H9 (cell line): ENCODE measurements around the gene TTC3. TPM values are rescaled to one million over a fixed set of nuclear protein-coding genes. Genes with fewer than 3 reads are reported as not detected.

Source experiments
- DNase-seq: peaks from one replicate; pipeline ENCODE4 v3.0.0-alpha.2; 2017
- H2AFZ ChIP-seq: one replicate; pipeline ENCODE4 v1.6.1; 2013; ENCODE audit warnings: mild to moderate bottlenecking, low read length, control low read depth, moderate library complexity
- H2AK5ac ChIP-seq: 2 replicates; pipeline ENCODE4 v1.6.1; 2013; ENCODE audit warnings: low read length, control low read depth, mixed read lengths; ENCODE audit not compliant: insufficient read length
- H2BK120ac ChIP-seq: one replicate; pipeline ENCODE4 v1.6.1; 2013; ENCODE audit warnings: low read depth, mild to moderate bottlenecking, low read length, control low read depth, inconsistent platforms; ENCODE audit not compliant: poor library complexity, severe bottlenecking
- H2BK12ac ChIP-seq: 2 replicates; pipeline ENCODE4 v1.6.1; 2013; ENCODE audit warnings: low read length, control low read depth, mixed read lengths, low read depth; ENCODE audit not compliant: insufficient read length
- H2BK15ac ChIP-seq: 2 replicates; pipeline ENCODE4 v1.6.1; 2013; ENCODE audit warnings: low read depth, low read length, control low read depth
- H2BK20ac ChIP-seq: one replicate; pipeline ENCODE4 v1.6.1; 2013; ENCODE audit warnings: low read depth, mild to moderate bottlenecking, low read length, control low read depth, inconsistent platforms; ENCODE audit not compliant: poor library complexity, severe bottlenecking
- H2BK5ac ChIP-seq: 2 replicates; pipeline ENCODE4 v1.6.1; 2013; ENCODE audit warnings: low read length, control low read depth, mixed read lengths; ENCODE audit not compliant: insufficient read length
- H3K14ac ChIP-seq: 2 replicates; pipeline ENCODE4 v1.6.1; 2013; ENCODE audit warnings: low read length, control low read depth; ENCODE audit not compliant: insufficient read depth
- H3K18ac ChIP-seq: 2 replicates; pipeline ENCODE4 v1.6.1; 2013; ENCODE audit warnings: low read depth, mild to moderate bottlenecking, mixed read lengths, low read length, control low read depth; ENCODE audit not compliant: insufficient read length
- H3K23ac ChIP-seq: 2 replicates; pipeline ENCODE4 v1.6.1; 2013; ENCODE audit warnings: low read length, control low read depth, mixed read lengths, low read depth; ENCODE audit not compliant: insufficient read length
- H3K23me2 ChIP-seq: 2 replicates; pipeline ENCODE4 v1.6.1; 2013; ENCODE audit warnings: low read depth, mild to moderate bottlenecking, mixed read lengths, low read length, control low read depth; ENCODE audit not compliant: insufficient read length, poor library complexity, severe bottlenecking
- H3K27ac ChIP-seq: 2 replicates; pipeline ENCODE4 v1.5.1; 2013; ENCODE audit warnings: low read length, control low read depth, mixed read lengths, low read depth; ENCODE audit not compliant: insufficient read length
- H3K27me3 ChIP-seq: 2 replicates; pipeline ENCODE4 v1.6.1; 2013; ENCODE audit warnings: low read length, control low read depth, inconsistent platforms; ENCODE audit not compliant: insufficient read depth
- H3K4ac ChIP-seq: 2 replicates; pipeline ENCODE4 v1.6.1; 2013; ENCODE audit warnings: low read depth, mild to moderate bottlenecking, control low read depth, inconsistent platforms, low read length, moderate library complexity
- H3K4me1 ChIP-seq: 2 replicates; pipeline ENCODE4 v1.6.1; 2013; ENCODE audit warnings: low read length, control low read depth, inconsistent platforms; ENCODE audit not compliant: insufficient read depth
- H3K4me2 ChIP-seq: 2 replicates; pipeline ENCODE4 v1.6.1; 2013; ENCODE audit warnings: low read length, control low read depth, mixed read lengths; ENCODE audit not compliant: insufficient read length, insufficient read depth
- H3K56ac ChIP-seq: 2 replicates; pipeline ENCODE4 v1.6.1; 2013; ENCODE audit warnings: low read depth, mild to moderate bottlenecking, mixed read lengths, low read length, control low read depth; ENCODE audit not compliant: insufficient read length
- H3K79me1 ChIP-seq: 2 replicates; pipeline ENCODE4 v1.6.1; 2013; ENCODE audit warnings: low read depth, mild to moderate bottlenecking, moderate library complexity, low read length, control low read depth, inconsistent platforms; ENCODE audit not compliant: insufficient read depth, poor library complexity, severe bottlenecking
- H3K79me2 ChIP-seq: 2 replicates; pipeline ENCODE4 v1.6.1; 2013; ENCODE audit warnings: low read length, control low read depth, inconsistent platforms; ENCODE audit not compliant: insufficient read depth
- H3K9ac ChIP-seq: 2 replicates; pipeline ENCODE4 v1.6.1; 2013; ENCODE audit warnings: low read length, control low read depth, mixed read lengths; ENCODE audit not compliant: insufficient read length; ENCODE audit errors: extremely low read depth
- H3K9me3 ChIP-seq: one replicate; pipeline ENCODE4 v1.6.1; 2013; ENCODE audit warnings: low read depth, low read length, inconsistent platforms; ENCODE audit not compliant: control insufficient read depth
- H3T11ph ChIP-seq: one replicate; pipeline ENCODE4 v1.6.1; 2013; ENCODE audit warnings: mild to moderate bottlenecking, low read length, control low read depth, inconsistent platforms
- H4K20me1 ChIP-seq: one replicate; pipeline ENCODE4 v1.6.1; 2013; ENCODE audit not compliant: control insufficient read depth, insufficient read length, insufficient read depth
- H4K5ac ChIP-seq: 2 replicates; pipeline ENCODE4 v1.6.1; 2013; ENCODE audit warnings: low read depth, mild to moderate bottlenecking, mixed read lengths, low read length, control low read depth; ENCODE audit not compliant: insufficient read length
- H4K8ac ChIP-seq: replicated peaks from 2 replicates; pipeline ENCODE4 v1.6.1; 2013; ENCODE audit warnings: low read length, control low read depth, mixed read lengths, low read depth; ENCODE audit not compliant: insufficient read length
- H4K91ac ChIP-seq: 2 replicates; pipeline ENCODE4 v1.6.1; 2013; ENCODE audit warnings: low read depth, mild to moderate bottlenecking, moderate library complexity, mixed read lengths, low read length, control low read depth; ENCODE audit not compliant: insufficient read length
- H3K27ac Mint-ChIP-seq, 3 experiments: 2 replicates in 2 of 3; 3 replicates in 1 of 3; pipeline ENCODE4 v1.8.0; 2020 to 2021; ENCODE audit warnings: mixed read lengths in 3 of 3, mild to moderate bottlenecking in 1 of 3, moderate library complexity in 1 of 3
- H3K27me3 Mint-ChIP-seq: 2 replicates; pipeline ENCODE4 v1.8.0; 2021; ENCODE audit warnings: low read depth, mild to moderate bottlenecking, moderate library complexity, mixed read lengths
- H3K36me3 Mint-ChIP-seq, 3 experiments: 2 replicates in 2 of 3; 3 replicates in 1 of 3; pipeline ENCODE4 v1.8.0; 2020 to 2021; ENCODE audit warnings: low read depth in 3 of 3, mixed read lengths in 3 of 3; ENCODE audit not compliant: insufficient read depth in 1 of 3
- H3K4me1 Mint-ChIP-seq, 2 experiments: 2 replicates each; pipeline ENCODE4 v1.8.0; 2020; ENCODE audit warnings: mixed read lengths in 2 of 2
- H3K4me3 Mint-ChIP-seq, 2 experiments: 2 replicates in 1 of 2; 3 replicates in 1 of 2; pipeline ENCODE4 v1.8.0; 2020 to 2021; ENCODE audit warnings: mild to moderate bottlenecking in 2 of 2, mixed read lengths in 2 of 2, moderate library complexity in 1 of 2
- H3K9me3 Mint-ChIP-seq, 2 experiments: 2 replicates in 1 of 2; 3 replicates in 1 of 2; pipeline ENCODE4 v1.8.0; 2020; ENCODE audit warnings: mild to moderate bottlenecking in 2 of 2, mixed read lengths in 2 of 2, moderate library complexity in 1 of 2
- WGBS: extraction: QIAGEN DNeasy Blood & Tissue Kit; methylation state at CpG from one replicate; pipeline ENCODE4 v1.1.7; 2013; ENCODE audit warnings: missing lambda C conversion rate, low lambda C conversion rate, mixed read lengths; ENCODE audit not compliant: insufficient read length; ENCODE audit errors: extremely low coverage; 5-methylcytosine and 5-hydroxymethylcytosine counted together
- total RNA-seq: library from RNA; stranded (reverse); gene quantifications from 2 replicates; pipeline ENCODE4 v1.2.1, GENCODE V29; 2021
- TF ChIP-seq, protein P1 (sequence below): fragments of 200-600 bp; sonication (generic); conservative IDR thresholded peaks from 3 replicates; pipeline ENCODE4 v1.8.0; 2021; ENCODE audit warnings: antibody characterized with exemption, mild to moderate bottlenecking

TTC3 gene
- total RNA-seq, 1 experiment from 2014 or later: 46.5 TPM

DNA sequence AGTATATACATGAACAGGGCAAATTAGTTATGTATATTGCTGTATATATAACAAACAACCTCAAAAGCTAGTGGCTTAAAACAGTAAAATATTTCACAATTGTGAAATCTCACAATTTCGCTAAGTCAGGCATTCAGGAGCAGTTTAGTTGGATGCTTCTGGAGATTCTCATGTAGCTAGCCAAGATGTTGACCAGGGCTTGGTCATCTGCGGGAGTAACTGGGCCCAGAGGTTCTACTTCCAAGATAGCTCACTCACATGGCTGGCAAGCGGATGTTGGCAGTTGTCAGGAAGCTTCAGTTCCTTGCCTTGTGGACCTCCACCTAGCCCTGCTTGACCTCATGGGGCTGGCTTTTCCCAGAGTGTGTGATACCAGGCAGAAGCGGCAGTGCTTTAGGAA, 95.6 kb downstream of the TTC3 start:
- Mint-ChIP-seq H3K27ac (peak overlapping the region in 1 of 3 experiments; percentile 42; a peak in 1 of 7 replicates), H3K27me3 (no peaks in the 10 kb centered on the region), H3K9me3 (no peaks in the 10 kb centered on the region), H3K4me1 (peaks cover 3% of the 10 kb centered on the region in 2 experiments; a peak in 3 of 4 replicates), H3K4me3 (no peak overlapping the region), H3K36me3 (peaks cover 2 to 33% (median 8%) of the 10 kb centered on the region in 3 experiments; a peak in 4 of 7 replicates)
- DNase-seq: no peak
- Histone ChIP-seq H2BK120ac (no peak overlapping the region), H2BK12ac (no peak overlapping the region), H2AFZ (no peak overlapping the region), H3K27me3 (no peaks in the 10 kb centered on the region), H4K91ac (no peak overlapping the region), H3K23me2 (no peaks in the 10 kb centered on the region), H3T11ph (no peak overlapping the region), H3K27ac (no peak overlapping the region), H3K9me3 (no peaks in the 10 kb centered on the region), H3K4me2 (no peak overlapping the region), H3K14ac (no peak overlapping the region), H3K79me1 (no peaks in the 10 kb centered on the region), H2BK15ac (no peak overlapping the region), H3K4me1 (no peaks in the 10 kb centered on the region), H2AK5ac (no peak overlapping the region), H4K8ac (no peak overlapping the region), H3K18ac (no peak overlapping the region), H3K79me2 (no peaks in the 10 kb centered on the region), H2BK20ac (no peak overlapping the region), H3K23ac (no peak overlapping the region), H2BK5ac (no peak overlapping the region), H3K4ac (no peak overlapping the region), H4K5ac (no peak overlapping the region), H3K9ac (no peak overlapping the region), H4K20me1 (no peaks in the 10 kb centered on the region), H3K56ac (no peak overlapping the region)
- TF ChIP-seq, protein P1, sequence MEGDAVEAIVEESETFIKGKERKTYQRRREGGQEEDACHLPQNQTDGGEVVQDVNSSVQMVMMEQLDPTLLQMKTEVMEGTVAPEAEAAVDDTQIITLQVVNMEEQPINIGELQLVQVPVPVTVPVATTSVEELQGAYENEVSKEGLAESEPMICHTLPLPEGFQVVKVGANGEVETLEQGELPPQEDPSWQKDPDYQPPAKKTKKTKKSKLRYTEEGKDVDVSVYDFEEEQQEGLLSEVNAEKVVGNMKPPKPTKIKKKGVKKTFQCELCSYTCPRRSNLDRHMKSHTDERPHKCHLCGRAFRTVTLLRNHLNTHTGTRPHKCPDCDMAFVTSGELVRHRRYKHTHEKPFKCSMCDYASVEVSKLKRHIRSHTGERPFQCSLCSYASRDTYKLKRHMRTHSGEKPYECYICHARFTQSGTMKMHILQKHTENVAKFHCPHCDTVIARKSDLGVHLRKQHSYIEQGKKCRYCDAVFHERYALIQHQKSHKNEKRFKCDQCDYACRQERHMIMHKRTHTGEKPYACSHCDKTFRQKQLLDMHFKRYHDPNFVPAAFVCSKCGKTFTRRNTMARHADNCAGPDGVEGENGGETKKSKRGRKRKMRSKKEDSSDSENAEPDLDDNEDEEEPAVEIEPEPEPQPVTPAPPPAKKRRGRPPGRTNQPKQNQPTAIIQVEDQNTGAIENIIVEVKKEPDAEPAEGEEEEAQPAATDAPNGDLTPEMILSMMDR: no peak
- no CpG with 5 or more reads among the region's 4 CpGs for WGBS
